Medulla oblongata (tissue), 1 donor: ENCODE data around the gene RASGEF1C.

ENCODE experiments used
- DNase-seq: peaks from one replicate; pipeline ENCODE4 v3.0.0-alpha.2; 2015; ENCODE audit errors: extremely low spot score

Gene RASGEF1C

DNA sequence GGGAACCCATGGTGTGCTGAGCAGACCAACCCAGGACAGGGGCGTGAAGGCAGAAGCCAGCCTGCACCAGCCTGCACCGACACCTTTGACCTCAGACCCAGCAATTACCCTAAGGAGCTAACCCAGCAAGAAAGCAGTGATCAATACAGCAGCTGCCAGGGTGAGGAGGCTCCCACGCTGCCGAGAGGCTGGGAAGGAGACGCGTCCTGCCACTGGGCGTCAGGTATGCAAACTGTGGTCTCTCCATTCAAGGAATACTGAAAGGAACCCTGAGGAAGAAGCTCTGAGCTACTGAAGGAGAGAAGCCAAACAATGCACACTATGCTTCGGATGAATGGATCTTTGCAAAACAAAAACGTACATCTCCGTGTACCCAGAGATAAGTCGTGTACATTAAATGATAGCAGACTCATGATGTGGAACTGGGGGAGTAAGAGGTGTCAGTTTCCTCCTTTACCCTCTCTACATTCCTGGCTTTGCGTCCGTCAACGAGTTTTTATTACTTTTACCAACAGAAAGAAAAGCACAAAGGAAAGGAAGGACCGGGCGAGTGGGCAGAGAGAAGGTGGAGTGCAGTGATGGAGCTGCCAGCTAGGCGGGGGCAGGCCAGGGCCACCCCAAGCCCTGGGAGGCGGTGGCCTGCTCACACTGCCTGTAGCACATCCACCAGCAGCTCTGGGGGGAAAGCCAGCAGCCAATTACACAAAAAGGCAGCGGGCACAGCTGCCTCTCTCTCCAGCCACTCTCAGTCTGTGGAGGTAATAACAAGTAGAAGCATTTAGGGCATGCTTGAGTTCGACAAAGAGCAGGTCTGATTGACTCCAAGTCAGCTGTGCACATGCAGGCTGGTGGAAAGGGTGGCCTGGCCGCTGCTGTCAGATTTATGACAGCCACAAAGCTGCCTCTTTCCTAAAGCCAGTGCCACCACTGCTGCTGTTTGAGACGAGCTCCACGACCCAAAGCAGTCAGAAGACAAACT, 29.3 kb downstream of the RASGEF1C start:
- peak; percentile 33 for DNase-seq

DNA sequence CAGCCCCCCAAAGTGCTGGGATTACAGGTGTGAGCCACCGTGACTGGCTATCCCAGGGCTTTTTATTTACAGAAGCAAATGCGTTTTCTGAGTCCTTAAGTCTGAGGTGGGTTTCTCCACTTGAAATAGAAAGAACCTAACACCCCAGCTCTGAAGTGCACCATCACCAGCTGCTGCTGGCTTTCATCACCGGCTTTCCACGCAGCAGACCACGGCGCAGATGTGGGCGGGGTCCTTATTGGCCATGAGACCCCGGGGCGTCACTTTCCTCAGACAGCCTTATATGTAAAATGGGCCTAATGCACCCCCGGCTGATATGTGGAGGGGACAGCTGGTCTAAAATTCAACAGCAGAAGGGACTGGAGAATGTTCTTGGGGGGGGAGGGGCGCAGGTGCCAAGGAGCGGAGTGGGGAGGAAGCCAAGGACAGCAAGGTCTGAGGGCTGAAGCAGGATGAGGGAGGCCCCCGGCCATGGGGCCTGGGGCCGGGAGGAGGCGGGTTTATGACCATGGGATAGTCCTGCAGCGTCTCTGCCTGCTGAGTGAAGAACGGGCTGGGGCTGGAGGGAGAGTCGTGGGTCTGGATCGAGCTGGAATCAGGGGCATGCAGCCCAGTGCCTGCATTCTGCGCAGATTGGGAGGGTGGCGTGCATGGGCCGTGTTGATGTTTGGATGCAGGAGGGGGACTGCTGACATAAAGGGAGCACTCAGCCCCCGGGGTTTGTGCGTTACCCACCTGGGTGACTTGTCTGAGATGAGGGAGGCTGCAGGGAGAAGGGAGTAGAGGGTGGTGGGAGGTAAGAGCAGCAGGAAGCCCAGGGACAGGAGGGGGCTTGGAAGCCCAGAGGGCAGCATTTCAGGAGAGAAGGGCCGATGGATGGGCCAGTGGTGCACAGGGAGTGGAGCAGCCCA, 30.2 kb downstream of the RASGEF1C start:
- DNase-seq = no peak

DNA sequence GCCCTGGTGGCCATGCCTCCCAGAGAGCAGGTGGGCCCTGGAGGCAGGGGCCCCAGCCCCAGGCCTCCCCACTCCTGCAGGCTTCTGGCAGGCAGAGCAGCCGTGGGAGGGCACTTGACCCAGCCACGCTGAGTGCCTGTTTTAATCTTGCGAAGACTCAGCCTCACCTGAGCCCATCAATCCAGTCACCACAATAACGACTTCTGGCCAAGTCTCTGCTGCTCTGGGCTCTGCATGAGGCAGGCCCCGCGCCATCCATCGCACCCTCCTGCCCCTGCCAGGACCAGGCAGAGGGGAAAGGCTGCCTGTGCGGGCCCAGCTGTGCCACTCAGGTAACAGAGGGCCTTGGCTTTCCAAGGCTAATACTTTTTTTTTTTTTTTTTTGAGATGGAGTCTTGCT, 32.8 kb downstream of the RASGEF1C start:
- DNase-seq = no peak

DNA sequence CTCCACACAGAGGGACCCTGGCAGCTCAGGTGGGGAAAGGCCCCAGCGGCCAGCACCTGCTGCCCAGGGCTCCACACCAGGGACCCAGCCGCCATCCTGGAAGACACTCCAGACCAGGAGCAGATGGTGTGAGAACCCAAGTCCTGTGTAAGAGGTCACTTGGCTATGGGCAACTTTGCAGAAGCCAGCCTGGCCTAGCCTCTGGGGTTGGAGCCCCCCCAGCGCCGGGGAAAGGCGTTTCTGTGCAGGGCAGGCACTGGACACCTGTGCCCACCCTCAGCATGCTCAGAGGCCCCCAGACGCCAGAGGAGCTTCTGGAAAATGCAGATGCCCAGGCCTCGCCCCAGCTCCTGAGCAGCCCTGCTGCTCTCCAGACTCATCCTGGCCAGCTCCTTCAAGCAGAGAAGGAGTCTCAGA, 34.0 kb downstream of the RASGEF1C start:
- DNase-seq = no peak

GRCh38 chr5:180174587-180174972, 34.4 kb downstream of the RASGEF1C start:
- no peak for DNase-seq

DNA sequence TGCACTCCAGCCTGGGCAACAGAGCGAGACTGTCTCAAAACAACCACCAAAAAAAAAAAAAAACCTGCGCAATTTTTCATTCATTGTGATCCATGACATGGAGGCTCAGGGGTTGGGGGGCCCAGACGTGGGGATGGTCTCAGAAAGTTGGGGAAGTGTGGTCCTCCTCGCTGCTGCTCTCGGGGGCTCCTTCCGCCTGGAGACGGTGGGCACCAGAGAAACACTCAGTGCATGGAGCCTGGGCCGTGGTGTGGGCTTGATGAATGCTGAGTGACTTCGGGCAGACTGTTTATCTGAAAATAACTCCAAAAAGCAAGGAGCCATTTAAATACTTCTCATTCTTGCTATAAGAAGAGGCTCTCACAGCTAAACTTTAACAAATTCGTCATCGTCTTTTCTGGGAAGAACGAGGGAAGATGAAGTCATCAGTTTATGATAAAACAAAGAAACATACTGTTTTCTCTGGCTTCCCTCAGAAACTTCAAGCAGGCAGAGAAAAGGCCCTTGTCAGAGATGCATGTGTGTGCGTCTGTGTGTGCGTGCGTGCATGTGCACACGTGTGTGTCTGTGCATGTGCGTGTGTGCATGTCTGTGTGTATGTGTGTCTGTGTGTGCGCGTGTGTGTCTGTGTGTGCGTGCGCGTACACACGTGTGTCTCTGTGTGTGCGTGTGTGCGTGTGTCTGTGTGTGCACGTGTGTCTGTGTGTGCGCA, 35.0 kb downstream of the RASGEF1C start:
- DNase-seq = peak; percentile 71

DNA sequence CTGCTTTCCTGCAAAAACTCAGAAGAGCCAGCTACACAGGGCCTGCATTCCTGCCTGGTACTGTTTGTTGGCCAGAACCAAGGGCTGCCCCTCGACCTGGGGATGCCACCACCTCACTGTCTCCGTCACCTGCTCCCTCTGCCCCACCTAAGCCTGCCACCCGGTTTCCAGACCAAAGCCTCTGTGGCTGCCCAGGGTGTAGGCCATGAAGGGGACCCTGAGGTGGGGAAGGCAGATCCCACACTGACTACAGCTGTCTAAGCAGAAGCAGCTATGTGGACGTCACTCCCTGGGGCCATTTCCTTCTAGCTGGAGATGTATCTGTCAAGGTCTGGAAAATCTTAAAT, 35.8 kb downstream of the RASGEF1C start:
- no peak for DNase-seq

- peak; percentile 74 for DNase-seq
Measured at GRCh38 chr5:180172447-180173197, 36.4 kb downstream of the RASGEF1C start.

DNA sequence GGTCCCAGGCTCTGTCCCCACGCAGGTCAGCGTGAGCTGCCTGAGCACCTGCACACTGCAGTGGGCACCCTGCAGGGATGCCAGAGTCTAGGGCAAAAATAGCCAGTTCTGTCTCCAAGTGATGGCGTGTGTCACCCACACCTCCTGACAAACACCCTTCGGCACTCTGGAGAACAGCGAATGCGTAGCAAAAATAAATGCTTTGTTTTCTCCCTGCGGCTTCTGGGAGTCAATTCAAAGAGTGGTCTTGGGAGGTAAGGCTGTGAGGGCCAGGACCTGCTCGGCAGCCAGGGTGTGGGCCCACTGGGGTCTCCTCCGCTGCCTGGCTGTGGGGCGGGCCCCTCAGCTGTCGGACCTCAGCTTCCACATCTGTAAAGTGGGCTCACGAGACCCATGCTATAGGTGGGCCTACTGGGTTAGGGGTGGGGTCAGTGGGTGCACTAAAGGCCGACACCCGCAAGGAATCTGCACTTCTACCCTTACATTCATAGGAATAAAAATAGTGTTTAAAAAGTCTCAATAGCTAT, 37.4 kb downstream of the RASGEF1C start:
- no peak for DNase-seq

DNA sequence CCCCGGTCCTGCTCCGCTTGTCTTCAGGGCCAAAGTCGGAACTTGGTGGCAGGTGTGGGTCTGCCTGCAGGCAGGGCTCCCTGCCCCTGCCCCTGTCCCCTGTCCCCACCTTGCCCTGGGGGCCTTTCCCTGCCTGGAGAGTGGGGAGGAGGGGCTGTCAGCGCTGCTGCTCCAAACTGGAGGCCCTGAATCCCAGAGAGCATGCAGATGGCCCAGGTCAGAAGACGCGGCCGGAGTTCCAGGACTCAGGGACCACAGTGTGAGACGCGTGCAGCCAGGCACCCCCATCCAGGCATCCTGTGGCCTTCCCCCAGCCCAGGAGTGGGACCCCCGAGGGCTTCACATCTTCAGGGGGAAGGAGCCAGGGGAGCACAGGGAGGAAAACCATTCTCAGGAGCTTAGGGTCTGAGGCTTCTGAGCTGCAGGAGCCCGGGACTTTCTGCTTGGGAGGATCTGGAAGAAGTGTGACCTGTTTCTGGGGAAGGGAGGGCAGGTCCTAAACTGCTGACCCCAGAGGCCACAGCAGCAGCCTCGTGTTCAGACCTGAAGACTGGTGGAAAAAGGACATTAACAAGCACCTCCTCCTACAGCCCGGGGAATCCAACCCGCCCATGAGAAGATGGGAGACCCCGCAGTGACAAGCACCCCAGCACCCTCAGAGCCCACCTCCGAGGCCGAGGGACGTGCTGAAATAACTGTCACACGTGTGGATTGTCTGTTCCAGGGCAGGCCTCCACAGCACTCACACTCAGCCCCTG, 38.0 kb downstream of the RASGEF1C start:
- no peak for DNase-seq

- DNase-seq = peak; percentile 94
Measured at GRCh38 chr5:180170106-180170809, 38.8 kb downstream of the RASGEF1C start.

DNA sequence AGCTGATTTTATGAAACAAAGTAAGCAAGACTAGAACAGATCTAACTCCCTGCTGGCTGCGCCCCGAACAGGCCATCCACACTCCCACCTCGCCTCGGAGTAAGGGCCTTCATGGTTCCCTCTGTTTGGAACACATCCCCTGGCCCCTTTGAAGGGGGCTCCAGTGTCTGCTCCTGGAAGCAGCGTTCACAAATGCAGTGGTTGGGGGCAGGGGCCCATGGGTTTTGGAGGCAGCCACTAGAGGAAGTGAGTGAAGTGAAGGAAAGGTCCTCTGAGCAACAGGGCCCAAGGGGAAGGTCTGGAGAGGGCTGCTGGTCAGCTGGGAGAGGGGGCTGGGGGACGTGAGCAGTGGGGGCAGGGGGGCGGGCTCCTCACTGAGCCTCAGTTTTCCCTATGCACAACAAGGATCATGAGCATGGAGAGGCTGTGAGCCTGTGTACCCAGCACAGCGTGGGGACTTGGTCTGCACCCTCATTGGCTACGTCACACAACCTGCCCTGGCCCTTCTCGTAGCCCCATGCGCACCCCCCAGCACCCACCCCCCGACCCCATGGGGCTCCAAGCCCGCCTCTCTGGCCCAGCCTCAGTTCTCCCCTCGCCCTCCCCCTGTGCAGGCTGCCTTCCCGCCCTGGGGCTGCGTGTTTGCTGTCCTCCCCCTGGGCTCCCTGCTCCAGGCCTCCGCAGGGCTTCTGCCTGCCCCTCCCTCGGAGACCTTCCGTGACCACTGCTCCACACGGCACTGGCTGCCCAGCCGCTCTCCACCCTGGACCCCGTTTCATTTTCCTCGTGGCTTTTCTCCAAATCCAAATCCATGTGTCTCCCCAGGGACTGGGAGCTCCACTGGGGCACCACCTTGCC, 39.5 kb downstream of the RASGEF1C start:
- DNase-seq = no peak

DNA sequence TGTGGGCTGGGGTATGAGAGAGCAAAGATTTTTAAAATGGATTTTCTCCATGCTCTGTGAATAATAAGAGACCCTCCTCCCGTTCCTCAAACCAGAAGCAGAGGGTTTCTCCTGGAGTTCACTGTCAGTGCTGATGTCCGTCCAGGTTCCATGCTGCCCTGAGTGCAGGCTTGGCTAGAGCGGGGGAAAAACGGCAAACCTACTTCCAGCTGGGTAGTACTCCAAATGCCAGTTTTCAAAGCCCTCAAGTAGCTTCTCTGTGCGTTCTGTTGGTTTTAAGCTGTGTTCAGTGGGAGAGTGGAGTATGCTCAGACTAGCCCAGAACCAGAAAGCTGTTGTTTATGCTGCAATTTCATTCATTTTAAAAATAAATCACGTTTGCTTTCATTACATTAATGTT, 40.3 kb downstream of the RASGEF1C start:
- DNase-seq = no peak

GRCh38 chr5:180166176-180166575, 42.8 kb downstream of the RASGEF1C start:
- DNase-seq = peak; percentile 73

GRCh38 chr5:180162304-180162661, 46.7 kb downstream of the RASGEF1C start:
- DNase-seq = no peak

DNA sequence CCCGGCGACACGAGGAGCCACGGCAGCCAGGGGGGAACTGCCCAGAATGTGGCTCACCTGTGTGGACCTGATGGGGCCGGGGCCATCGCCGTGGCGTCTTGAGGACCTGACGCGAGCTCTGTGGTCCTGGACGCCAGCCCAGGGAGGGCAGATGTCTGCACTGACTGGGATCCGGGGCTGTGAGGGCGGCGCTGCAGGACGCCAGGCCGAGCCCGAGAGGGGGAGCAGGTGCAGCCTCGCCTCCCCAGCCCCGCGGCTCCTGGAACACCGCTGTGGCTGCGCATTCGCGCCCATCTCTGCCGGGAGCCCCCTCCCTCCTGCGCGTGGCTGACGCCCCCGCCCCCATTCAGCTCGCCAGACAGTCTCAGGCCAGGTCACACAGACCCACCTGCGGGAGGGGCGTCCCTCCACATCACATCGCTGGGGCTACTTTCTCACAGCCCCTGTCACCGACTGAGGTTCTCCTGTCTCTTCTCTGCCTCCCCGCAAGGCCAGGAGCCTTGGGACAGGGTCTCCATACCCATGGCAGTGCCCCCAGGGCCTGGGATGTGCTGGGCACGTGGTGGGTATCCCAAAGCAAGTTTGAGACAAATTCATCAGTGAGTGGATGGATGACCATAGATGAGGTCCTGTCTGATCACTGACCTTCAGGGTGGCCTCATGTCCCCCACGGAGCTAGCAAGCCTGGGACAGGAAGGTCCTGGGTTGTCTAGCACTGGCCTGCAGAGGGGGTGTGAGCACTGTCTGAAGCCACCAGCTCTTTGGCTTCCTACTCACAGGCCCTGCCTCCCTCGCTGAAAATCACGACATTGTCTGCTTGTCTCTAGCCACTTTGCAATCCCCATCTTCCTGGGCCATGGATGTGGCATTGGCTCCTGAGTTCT, 47.3 kb downstream of the RASGEF1C start:
- peak; percentile 82 for DNase-seq

DNA sequence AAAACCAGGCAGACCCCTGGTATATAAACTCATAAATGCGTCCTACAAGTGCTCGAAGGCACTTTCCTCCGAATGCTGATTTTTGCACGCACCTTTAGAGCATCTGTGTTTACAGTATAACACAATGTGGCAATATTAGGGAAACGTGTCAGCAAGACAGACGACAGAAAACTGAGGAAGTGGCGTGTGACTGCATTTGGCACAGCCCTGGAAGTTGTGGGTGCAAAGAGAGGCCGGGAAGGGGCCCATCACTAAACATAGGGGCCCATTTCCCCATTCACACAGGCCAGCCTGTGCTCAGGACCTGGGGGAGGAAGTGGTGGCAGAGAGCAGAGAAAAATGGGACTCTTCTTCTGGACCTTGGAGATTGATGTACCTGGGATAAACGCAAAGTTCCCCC, 48.2 kb downstream of the RASGEF1C start:
- peak; percentile 59 for DNase-seq

- no peak for DNase-seq
Measured at GRCh38 chr5:180160215-180160614, 48.8 kb downstream of the RASGEF1C start.
